ENCODE results near the gene FAM200B. TPM values are rescaled to one million over a fixed set of nuclear protein-coding genes. Genes with fewer than 3 reads are reported as not detected.
"Not testable (repeated sequence)": the region's sequence is repeated elsewhere in the genome, so short reads cannot be mapped to it uniquely, and the experiment has no call there.

FAM200B gene
- total RNA-seq, 2 donors from 2014 or later = 7.7 to 10.6 TPM

- H3K36me3 Mint-ChIP-seq = no peaks in the 10 kb centered on the region
- H3K9me3 Mint-ChIP-seq = no peaks in the 10 kb centered on the region
- H3K27ac Mint-ChIP-seq = peak overlapping the region in 1 of 2 donors; percentile 10
- ATAC-seq = no peak
- DNase-seq (ENCODE audit: low spot score in 2 of 2) = no peak
These were observed 30.6 kb downstream of the FAM200B start for GRCh38 chr4:15712214-15712613.

- Mint-ChIP-seq H3K36me3 (no peaks in the 10 kb centered on the region), H3K9me3 (no peaks in the 10 kb centered on the region), H3K27ac (no peak overlapping the region)
- no peak for DNase-seq (ENCODE audit: low spot score in 2 of 2)
- ATAC-seq = no peak
These were observed 32.5 kb downstream of the FAM200B start for GRCh38 chr4:15714141-15714540.

- Mint-ChIP-seq H3K9me3 (no peaks in the 10 kb centered on the region), H3K27ac (no peak overlapping the region)
These were observed 33.2 kb downstream of the FAM200B start for GRCh38 chr4:15714646-15715435.

DNA sequence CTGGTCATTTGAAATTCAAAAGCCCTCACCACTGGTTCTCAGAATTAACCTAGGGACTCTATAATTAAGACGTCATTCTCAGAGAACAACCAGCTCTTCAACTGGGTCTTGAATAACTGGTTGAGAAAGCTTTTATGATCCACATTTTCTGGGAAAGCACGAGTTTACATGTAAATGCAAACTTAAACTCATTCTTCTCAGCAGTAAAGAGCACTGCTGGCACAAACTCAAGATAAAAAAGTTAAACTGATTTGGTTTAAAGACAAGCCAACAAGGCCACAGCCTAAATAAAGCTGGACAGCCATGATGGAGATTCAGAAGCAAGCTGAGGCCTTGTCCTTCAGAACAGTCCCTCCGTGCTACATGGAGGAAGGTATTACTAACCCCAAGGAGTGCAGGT, 34.5 kb downstream of the FAM200B start:
- H3K9me3 Mint-ChIP-seq = no peaks in the 10 kb centered on the region
- H3K36me3 Mint-ChIP-seq = no peaks in the 10 kb centered on the region

More at GRCh38 chr4:15714646-15715435, 33.2 kb downstream of the FAM200B start:
- ATAC-seq (no peak), DNase-seq (ENCODE audit: low spot score in 2 of 2) (no peak)
- H3K36me3 Mint-ChIP-seq = no peaks in the 10 kb centered on the region

DNA sequence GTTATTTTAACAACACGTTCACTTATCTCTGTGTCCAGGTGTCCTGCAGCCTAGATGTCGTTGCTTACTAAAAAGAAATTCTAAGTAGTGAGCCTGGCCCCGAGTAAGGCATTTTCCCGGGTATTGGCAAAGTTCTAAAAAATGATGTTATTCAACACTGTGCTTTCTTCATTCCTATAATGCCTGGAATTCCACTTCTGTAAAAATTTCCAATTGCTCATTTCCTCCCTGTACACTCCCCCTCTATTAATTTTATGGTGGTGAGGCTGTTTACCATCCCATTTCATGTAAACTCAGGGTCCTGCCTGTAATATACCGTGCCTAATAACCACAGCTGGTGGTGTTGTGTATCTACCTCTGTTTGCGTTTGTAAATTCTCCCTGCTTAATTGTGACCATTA, 35.5 kb downstream of the FAM200B start:
- no peak overlapping the region for H3K27ac Mint-ChIP-seq
- DNase-seq (ENCODE audit: low spot score in 2 of 2) = no peak
- H3K9me3 Mint-ChIP-seq = no peaks in the 10 kb centered on the region
- H3K36me3 Mint-ChIP-seq = no peaks in the 10 kb centered on the region
- no peak for ATAC-seq

More for the DNA sequence above, 34.5 kb downstream of the FAM200B start:
- no peak overlapping the region for H3K27ac Mint-ChIP-seq
- ATAC-seq (no peak), DNase-seq (ENCODE audit: low spot score in 2 of 2) (no peak)

- DNase-seq (ENCODE audit: low spot score in 2 of 2) = no peak
- no peak for ATAC-seq
- H3K9me3 Mint-ChIP-seq = no peaks in the 10 kb centered on the region
- no peak overlapping the region for H3K27ac Mint-ChIP-seq
- H3K36me3 Mint-ChIP-seq = no peaks in the 10 kb centered on the region
These were observed 36.2 kb downstream of the FAM200B start for GRCh38 chr4:15717657-15718416.

DNA sequence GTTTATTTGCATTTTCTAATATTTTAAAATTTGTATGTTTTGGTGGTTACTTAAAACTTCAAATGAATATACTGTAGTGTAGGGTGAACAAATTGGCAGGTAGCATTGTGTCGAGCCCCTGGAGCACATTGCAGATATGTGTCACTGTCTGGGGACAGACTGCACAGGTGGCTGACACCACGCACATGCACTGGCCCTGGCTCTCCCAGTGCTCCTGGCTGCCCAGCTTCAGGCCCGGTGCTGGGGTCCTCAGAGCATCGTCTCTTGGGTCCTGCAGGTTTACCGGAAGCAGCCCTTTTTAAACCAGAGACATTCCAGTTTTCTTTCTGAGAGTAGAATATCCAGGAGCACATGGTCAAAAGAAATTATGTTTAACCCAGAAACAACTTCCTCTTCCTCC, 36.8 kb downstream of the FAM200B start:
- ATAC-seq (no peak), DNase-seq (ENCODE audit: low spot score in 2 of 2) (no peak)
- no peaks in the 10 kb centered on the region for H3K36me3 Mint-ChIP-seq

GRCh38 chr4:15718959-15719358, 37.3 kb downstream of the FAM200B start:
- Mint-ChIP-seq H3K9me3 (no peaks in the 10 kb centered on the region), H3K36me3 (no peaks in the 10 kb centered on the region), H3K27ac (no peak overlapping the region)
- DNase-seq (ENCODE audit: low spot score in 2 of 2) (no peak), ATAC-seq (no peak)

More for the DNA sequence above, 36.8 kb downstream of the FAM200B start:
- no peak overlapping the region for H3K27ac Mint-ChIP-seq
- H3K9me3 Mint-ChIP-seq = no peaks in the 10 kb centered on the region

GRCh38 chr4:15719506-15719905, 37.9 kb downstream of the FAM200B start:
- Mint-ChIP-seq H3K36me3 (no peaks in the 10 kb centered on the region), H3K9me3 (no peaks in the 10 kb centered on the region), H3K27ac (no peak overlapping the region)
- no peak for ATAC-seq
- no peak for DNase-seq (ENCODE audit: low spot score in 2 of 2)

DNA sequence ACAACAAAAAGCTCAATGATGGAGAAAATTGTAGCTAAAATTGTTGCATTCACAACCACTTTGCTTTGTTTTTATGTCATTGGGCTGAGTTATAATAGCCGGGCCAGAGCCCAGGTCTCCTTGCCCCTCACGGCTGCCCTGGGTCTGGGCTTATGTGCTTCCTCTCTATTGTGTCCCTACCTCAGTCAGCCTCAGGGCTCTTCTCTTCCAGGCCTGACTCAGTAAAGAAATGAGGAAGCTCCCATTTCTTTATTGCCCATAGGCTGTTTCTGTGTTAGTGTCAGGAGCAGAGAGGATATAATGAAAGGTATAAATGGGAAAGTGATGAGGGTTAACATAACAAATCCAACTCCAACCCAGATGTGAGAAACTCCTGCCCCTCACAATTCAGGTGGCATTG, 39.2 kb downstream of the FAM200B start:
- Mint-ChIP-seq H3K27ac (no peak overlapping the region), H3K36me3 (no peaks in the 10 kb centered on the region), H3K9me3 (no peaks in the 10 kb centered on the region)
- no peak for DNase-seq (ENCODE audit: low spot score in 2 of 2)
- no peak for ATAC-seq

DNA sequence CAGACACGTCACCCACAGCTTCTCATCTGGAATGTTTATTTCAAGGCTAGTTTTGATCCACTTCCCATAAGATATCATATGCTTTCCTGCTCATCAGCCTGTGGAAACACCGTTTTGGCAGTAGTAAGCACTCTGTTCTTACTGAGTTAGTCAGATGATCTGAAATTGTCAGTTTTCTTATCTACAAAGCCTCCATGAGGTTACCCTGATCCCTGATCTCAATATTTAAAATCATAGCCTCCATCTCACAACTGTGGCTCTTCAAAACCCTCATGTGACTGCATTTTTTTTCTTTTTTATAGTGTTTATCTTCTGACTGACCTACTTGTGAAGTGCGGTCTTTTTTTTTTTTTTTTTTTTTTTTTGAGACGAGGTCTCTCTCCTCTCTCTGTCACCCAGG, 44.0 kb downstream of the FAM200B start:
- H3K27ac Mint-ChIP-seq = no peak overlapping the region
- H3K9me3 Mint-ChIP-seq = no peaks in the 10 kb centered on the region
- ATAC-seq (no peak), DNase-seq (ENCODE audit: low spot score in 2 of 2) (no peak)
- no peaks in the 10 kb centered on the region for H3K36me3 Mint-ChIP-seq

DNA sequence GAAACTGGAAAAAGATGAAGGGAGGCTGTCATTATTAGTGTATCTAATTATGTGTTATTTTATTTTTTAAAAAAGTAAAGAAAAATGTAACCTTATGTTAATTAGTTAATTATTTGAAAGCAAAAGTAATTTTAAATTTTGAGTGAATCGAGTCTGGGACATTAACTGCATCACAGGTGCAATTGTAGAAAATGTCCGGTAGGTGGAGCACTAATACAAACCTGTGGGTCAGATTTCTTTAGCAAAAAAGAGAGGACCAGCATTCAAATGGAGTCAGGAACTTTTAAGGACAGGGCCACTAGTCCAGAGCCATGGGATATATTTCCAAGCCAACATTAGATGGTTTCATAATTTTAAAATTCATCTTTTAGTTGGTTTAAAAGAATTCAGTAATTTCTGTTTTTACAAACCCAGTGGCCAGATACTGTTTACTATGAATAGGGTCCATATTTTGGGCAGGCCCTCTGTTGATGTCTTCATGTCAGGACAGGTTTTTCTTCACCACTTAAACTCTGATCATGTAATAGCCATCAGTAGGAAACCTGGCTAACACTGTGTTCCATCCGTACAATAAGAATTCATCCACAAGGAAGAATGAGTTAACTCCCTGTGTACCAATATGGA, 48.4 kb downstream of the FAM200B start:
- H3K9me3 Mint-ChIP-seq = no peaks in the 10 kb centered on the region
- H3K27ac Mint-ChIP-seq = no peak overlapping the region
- no peak for DNase-seq (ENCODE audit: low spot score in 2 of 2)
- no peak for ATAC-seq
- H3K36me3 Mint-ChIP-seq = peaks cover 0 to 5% of the 10 kb centered on the region in 2 donors

DNA sequence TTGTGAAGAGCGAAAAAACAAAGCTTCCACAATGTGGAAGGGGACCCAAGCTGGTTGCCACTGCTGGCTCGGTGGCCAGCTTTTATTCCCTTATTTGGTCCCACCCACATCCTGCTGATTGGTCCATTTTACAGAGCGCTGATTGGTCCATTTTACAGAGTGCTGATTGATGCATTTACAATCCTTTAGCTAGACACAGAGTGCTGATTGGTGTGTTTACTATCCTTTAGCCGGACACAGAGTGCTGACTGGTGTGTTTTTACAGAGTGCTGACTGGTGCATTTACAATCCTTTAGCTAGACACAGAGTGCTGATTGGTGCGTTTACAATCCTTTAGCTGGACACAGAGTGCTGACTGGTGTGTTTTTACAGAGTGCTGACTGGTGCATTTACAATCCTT, 51.4 kb downstream of the FAM200B start:
- not testable (repeated sequence) for DNase-seq (ENCODE audit: low spot score in 2 of 2); ATAC-seq; H3K27ac Mint-ChIP-seq

GRCh38 chr4:15735536-15735935, 53.9 kb downstream of the FAM200B start:
- ATAC-seq (no peak), DNase-seq (ENCODE audit: low spot score in 2 of 2) (no peak)
- Mint-ChIP-seq H3K36me3 (peaks cover 0 to 26% of the 10 kb centered on the region in 2 donors), H3K27ac (no peak overlapping the region), H3K9me3 (peaks cover 0 to 5% of the 10 kb centered on the region in 2 donors)

More for the DNA sequence above, 51.4 kb downstream of the FAM200B start:
- not testable (repeated sequence) for H3K9me3 Mint-ChIP-seq
- peaks cover 0 to 13% of the 10 kb centered on the region in 2 donors for H3K36me3 Mint-ChIP-seq

DNA sequence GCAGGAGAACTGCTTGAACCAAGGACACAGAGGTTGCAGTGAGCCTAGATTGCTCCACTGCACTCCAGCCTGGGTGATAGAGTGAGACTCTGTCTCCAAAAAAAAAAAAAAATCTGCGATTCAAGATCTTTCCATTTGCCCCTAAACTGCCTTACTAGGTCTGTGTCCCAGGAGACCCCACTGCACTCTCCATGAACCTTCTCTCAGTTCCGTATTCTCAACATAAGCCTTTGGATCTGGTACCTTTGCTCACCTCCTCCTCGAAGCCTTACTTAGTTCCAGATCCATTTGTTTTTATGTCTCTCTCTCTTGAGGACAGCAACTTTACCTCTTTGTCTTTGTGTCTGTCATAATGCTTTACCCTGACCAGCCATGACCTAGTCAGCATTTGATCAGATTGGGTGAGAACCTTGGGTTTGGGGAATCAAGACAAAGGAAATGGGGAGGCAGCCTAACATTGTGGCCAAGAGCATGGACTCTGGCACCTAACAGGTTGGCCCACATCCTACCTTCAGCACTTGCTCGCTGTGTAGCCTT, 55.0 kb downstream of the FAM200B start:
- ATAC-seq = no peak
- no peak for DNase-seq (ENCODE audit: low spot score in 2 of 2)
- Mint-ChIP-seq H3K36me3 (peaks cover 5 to 33% of the 10 kb centered on the region in 2 donors), H3K27ac (no peak overlapping the region), H3K9me3 (peaks cover 0 to 10% of the 10 kb centered on the region in 2 donors)

DNA sequence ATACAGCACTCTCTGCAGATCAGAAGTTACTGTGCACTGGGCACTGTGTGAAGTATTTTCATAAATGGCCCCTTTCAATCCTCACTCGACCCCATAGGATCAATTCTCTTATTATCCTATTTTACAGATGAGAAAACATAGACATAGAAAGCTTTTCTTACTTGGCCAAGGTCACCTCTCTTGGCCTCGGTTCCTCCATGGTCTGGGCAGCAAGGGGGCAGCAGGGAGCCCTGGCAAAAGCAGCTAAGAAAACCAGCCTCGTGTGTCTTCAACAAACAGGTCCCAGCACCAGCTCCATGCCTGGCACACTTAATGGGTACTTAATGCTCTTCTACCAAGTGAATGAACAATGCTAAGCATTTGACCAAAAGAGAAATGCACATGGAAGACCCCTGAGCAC, 55.6 kb downstream of the FAM200B start:
- H3K27ac Mint-ChIP-seq = no peak overlapping the region
- ATAC-seq = no peak
- peaks cover 10 to 40% of the 10 kb centered on the region in 2 donors for H3K36me3 Mint-ChIP-seq
- DNase-seq (ENCODE audit: low spot score in 2 of 2) = no peak
- H3K9me3 Mint-ChIP-seq = peaks cover 1 to 12% of the 10 kb centered on the region in 2 donors

- no peak for DNase-seq (ENCODE audit: low spot score in 2 of 2)
- ATAC-seq = peak; percentile 64 to 96
- peaks cover 7 to 25% of the 10 kb centered on the region in 2 donors for H3K9me3 Mint-ChIP-seq
- H3K36me3 Mint-ChIP-seq = peaks cover 21 to 46% of the 10 kb centered on the region in 2 donors
- no peak overlapping the region for H3K27ac Mint-ChIP-seq
These were observed 57.2 kb downstream of the FAM200B start for GRCh38 chr4:15738877-15739276.

Data from activated naive CD4-positive, alpha-beta T cell treated with anti-CD3 and anti-CD28 coated beads, Interleukin-2, amount 50 U/mL, for 72 hours (primary cell).